HK-2 (cell line): Measurements from ENCODE around the gene TIPIN.
A peak's percentile ranks its signal among the peaks of the same experiment; 100 is the strongest.
"Not testable (repeated sequence)": the region's sequence is repeated elsewhere in the genome, so short reads cannot be mapped to it uniquely, and the experiment has no call there.

Source experiments
- DNase-seq: peaks from one replicate; pipeline ENCODE4 v3.0.0-alpha.2; 2018; ENCODE audit not compliant: unreplicated experiment

Gene TIPIN, protein sequence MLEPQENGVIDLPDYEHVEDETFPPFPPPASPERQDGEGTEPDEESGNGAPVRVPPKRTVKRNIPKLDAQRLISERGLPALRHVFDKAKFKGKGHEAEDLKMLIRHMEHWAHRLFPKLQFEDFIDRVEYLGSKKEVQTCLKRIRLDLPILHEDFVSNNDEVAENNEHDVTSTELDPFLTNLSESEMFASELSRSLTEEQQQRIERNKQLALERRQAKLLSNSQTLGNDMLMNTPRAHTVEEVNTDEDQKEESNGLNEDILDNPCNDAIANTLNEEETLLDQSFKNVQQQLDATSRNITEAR

DNA sequence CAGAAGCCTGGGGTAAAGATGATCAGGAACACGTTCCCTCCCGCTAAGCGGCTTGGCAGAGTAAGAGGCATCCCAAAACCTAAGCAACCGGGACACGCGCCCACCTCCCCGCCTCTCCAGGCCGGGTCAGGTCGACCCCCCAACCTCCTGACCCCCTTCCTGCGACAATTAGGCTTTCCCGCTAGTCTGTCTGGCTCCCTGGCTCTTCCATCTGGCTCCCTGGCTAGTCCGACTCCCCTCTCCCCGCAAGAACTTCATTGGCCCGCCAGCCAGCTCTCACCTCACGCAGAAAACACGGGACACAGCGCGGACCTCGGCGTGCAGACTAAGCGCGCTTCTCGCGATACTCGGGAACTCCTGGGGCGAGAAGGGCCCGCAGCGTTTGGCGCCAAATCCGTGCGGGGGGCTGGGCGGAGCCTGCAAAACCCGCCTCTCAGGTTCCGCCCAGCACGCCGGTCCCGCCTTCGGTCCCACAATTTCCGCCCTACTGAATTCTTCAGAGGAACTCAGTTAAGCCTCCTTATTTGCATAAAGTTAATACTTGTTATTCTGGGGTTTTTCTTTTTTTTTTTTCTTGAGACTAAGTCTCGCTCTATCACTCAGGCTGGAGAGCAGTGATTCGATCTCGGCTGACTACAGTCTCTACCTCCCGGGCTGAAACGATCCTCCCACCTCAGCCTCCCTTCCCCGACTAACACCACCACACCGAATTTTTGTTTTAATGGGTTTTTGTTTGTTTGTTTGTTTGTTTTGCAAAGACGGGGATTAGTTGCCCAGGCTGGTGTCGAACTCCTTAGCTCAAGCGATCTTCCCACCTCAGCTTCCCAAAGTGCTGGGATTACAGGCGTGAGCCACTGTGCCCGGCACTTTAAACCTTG is at the start of gene TIPIN:
TSS of gene TIPIN (minus strand) at position 327 of the 878 bp plus-strand sequence. CDS start 3,738 bp downstream, outside the sequence.
- DNase-seq, result peak; percentile 93

DNA sequence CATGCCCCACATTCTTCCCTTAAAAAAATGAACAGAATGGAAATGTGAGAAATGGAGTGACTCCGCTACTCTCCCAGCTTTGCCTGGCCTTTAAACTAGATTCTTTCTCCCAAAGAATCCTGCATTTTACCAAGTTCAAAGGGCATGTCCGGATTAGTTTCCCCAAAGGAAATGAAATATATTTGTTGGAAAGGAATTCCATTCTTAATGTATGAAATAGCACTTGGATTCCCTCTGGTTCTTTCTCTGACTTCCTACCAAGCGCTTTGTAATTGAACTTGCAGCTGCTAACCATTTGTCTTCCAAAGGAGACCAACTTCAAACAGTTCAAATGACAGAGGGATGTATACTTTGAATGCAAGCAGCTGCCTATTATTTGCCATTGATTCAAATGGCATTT is 49.1 kb upstream of the TIPIN start:
- DNase-seq, result no peak

- no peak for DNase-seq
These were observed 48.5 kb upstream of the TIPIN start for GRCh38 chr15:66405007-66405406.

GRCh38 chr15:66404532-66404931 is 48.0 kb upstream of the TIPIN start:
- DNase-seq, result no peak

DNA sequence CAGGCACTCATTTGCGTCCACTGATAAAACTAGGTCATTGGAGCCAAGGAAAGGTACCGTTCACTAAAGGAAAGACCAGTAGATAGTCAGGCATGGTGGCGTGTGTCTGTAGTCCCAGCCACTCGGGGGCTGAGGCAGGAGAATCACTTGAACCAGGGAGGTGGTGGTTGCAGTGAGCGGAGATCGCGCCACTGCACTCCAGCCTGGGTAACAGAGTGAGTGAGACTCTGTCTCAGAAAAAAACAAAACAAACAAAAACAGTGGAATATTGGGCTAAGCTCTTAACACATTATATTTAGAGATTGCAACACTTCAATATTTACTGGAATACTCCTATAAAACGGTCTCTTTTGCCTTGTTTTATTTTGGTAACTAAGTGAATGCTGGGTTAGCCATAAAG is 47.6 kb upstream of the TIPIN start:
- no peak for DNase-seq

GRCh38 chr15:66403323-66403722 is 46.8 kb upstream of the TIPIN start:
- DNase-seq, result no peak

- no peak for DNase-seq
These were observed 46.3 kb upstream of the TIPIN start for GRCh38 chr15:66402761-66403284.

- no peak for DNase-seq
These were observed 44.9 kb upstream of the TIPIN start for GRCh38 chr15:66401130-66402021.

GRCh38 chr15:66400351-66400774 is 43.9 kb upstream of the TIPIN start:
- no peak for DNase-seq

- no peak for DNase-seq
These were observed 42.8 kb upstream of the TIPIN start for GRCh38 chr15:66399276-66399675.

DNA sequence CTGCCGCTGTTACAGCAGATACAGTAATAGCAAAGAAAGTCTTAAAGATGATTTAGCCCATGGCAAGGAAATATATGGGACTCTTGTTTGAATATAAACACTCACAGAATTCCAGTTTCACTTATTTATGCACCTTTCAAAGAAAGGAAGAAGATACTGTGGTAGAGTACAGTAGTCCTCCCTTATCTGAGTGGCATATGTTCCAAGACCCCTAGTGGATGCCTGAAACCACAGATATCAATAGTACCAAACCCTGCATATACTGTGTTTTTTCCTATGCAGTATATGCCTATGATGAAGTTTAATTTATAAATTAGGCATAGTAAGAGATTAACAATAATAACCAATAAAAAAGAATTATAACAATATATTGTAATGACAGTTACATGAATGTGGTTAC is 38.4 kb upstream of the TIPIN start:
- no peak for DNase-seq

DNA sequence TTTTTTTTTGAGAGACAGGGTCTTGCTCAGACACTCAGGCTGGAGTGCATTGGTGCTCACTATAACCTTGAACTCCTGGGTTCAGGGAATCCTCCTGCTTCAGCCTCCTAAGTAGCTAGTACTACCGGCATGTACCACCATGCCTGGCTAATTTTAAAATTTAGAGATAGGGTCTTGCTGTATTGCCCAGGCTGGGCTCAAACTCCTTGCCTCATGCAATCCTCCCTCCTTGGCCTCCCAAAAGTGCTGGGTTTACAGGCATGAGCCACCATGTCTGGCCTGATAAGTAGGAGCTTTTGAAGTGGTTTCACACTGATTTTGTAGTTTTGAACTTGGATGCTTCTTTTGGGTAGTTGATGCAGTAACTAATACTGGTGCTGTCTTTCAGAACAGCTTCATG is 38.0 kb upstream of the TIPIN start:
- no peak for DNase-seq

- not testable (repeated sequence) for DNase-seq
These were observed 36.6 kb upstream of the TIPIN start for GRCh38 chr15:66393037-66393436.

DNA sequence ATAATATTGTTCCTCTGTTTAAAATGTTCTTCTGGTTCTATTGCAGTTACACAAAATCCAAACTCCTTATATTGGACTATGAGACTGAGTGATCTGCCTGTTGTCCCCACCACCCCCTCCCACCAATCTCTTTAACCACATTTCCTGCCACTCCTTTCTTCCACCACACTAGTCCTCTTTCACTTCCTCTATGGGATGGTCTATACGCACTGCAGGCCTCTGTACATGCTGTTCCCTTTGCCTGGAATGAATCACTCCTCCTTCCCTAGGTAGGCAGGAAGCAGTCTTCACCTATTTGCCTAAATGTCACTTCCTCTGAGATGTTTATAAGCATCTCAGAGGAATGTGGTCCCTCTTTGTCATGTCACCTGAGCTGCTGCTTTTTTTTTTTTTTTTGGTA is 34.2 kb upstream of the TIPIN start:
- DNase-seq, result peak; percentile 10

DNA sequence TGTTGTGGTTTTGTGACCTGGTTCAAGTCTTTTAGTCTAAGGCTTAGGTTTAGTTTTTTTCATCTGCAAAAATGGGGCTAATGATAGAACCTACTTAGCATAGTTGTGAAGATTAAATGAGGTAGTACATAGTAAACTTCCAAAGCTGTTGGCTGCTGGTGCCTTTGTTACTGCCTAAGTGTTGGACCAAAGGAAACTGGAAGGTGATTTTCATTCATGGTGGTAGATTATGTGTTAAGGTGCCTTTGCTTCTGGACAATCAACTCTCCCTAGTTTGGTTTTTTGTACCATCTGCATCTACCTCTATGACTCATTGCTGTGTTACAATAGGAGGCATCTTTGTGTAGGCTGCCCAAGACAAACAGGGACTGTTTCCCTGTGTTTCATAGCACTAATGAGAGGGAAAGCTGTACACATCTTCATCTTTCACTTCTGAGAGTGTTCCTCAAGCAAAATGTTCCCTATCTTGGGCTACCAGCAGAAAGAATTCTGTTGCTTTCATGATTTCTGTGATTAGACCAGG is 33.4 kb upstream of the TIPIN start:
- DNase-seq, result no peak

DNA sequence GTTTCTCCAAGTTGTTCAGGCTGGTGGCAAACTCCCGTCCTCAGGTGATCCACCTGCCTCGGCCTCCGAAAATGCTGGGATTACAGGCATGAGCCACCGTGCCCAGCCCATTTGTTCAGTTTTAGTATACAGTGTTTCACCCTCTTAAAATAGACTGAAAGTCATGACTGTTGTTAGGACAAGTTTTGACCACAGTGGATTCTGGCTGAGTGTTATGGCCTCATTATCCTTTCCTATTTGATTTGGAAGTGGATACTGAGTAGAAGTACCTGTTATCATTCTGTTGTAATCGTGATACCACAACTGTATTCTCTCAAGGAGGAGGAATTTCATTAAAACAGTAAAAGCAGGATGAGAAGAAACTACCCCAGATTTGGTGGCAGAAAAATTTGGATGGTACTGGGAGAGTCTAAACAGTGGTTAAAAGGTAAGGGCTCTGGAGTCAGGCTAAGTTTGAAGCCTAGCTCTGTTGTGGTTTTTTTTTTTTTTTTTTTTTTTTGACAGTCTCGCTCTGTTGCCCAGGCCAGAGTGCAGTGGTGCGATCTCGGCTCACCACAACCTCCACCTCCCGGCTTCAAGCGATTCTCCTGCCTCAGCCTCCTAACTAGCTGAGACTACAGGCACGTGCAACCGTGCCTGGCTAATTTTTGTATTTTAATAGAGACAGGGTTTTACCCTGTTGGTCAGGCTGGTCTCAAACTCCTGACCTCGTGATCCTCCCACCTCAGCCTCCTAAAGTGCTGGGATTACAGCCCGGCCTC is 32.8 kb upstream of the TIPIN start:
- no peak for DNase-seq

GRCh38 chr15:66388576-66388975 is 32.1 kb upstream of the TIPIN start:
- DNase-seq, result no peak

DNA sequence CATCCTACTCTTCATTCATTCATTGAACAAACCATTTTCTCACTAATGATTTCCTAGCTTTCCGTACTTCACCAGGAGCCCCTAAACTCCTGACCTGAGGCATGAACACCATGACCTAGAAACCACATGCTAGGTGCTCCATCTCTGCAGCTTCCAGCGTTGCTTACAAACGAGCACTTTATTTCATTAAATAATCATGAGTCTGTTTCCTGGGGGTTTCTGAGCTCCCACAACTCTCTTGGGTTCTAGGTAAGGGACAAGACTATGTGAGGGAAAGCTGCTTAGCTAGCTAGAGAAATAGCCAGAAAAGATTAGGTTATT is 31.5 kb upstream of the TIPIN start:
- DNase-seq, result no peak

GRCh38 chr15:66387163-66388042 is 30.9 kb upstream of the TIPIN start:
- DNase-seq, result peak; percentile 64
